Esophagus squamous epithelium (tissue), 5 donors: ENCODE data around the gene RPL32. TPM values are rescaled to one million over a fixed set of nuclear protein-coding genes. Genes with fewer than 3 reads are reported as not detected.

ENCODE experiments used
- DNase-seq: peaks from one replicate; lab custom pipeline; 2025; lab: John Stamatoyannopoulos, UW
- H3K27ac ChIP-seq, 4 donors: fragments of 200-600 bp; sonication (generic); one replicate each; pipeline ENCODE4 v1.5.1; 2016 to 2019; ENCODE audit warnings: mild to moderate bottlenecking in 1 of 4
- H3K27me3 ChIP-seq, 4 donors: fragments of 200-600 bp; sonication (generic); 1 replicate in 3 of 4; 2 replicates in 1 of 4; pipeline versions ENCODE4 v1.5.1 to v1.6.0; 2017 to 2021; ENCODE audit warnings: antibody characterized with exemption in 1 of 4
- H3K36me3 ChIP-seq, 3 donors: fragments of 200-600 bp; sonication (generic); one replicate each; pipeline ENCODE4 v1.5.1; 2016 to 2019
- H3K4me1 ChIP-seq, 3 donors: fragments of 200-600 bp; sonication (generic); one replicate each; pipeline ENCODE4 v1.5.1; 2017 to 2019
- H3K4me3 ChIP-seq, 4 donors: fragments of 200-600 bp; sonication (generic); 1 replicate in 3 of 4; 2 replicates in 1 of 4; pipeline ENCODE4 v1.5.1; 2016 to 2019; ENCODE audit warnings: mild to moderate bottlenecking in 2 of 4, moderate library complexity in 1 of 4
- H3K9me3 ChIP-seq, 3 donors: fragments of 200-600 bp; sonication (generic); one replicate each; pipeline ENCODE4 v1.5.1; 2016 to 2019
- CTCF ChIP-seq, 6 experiments: fragments of 450-650 bp in 4 of 6; fragments of 200-600 bp in 2 of 6; sonication (generic) in 2 of 6; IDR thresholded peaks; one replicate each; pipeline ENCODE4 v1.5.1; 2016 to 2019; ENCODE audit warnings: antibody characterized with exemption in 6 of 6, mild to moderate bottlenecking in 4 of 6, moderate library complexity in 4 of 6
- POLR2A ChIP-seq, 4 donors: fragments of 450-650 bp; IDR thresholded peaks; one replicate each; pipeline ENCODE4 v1.6.1; 2017; ENCODE audit warnings: antibody characterized with exemption in 4 of 4, mild to moderate bottlenecking in 4 of 4, moderate library complexity in 3 of 4
- WGBS, 2 donors: methylation state at CpG; one replicate each; pipeline ENCODE4 v1.1.5; 2018; 5-methylcytosine and 5-hydroxymethylcytosine counted together
- intact Hi-C: fragments of 100-400 bp; cut with DNase I; formaldehyde crosslinking; loops from one replicate; pipeline ENCODE4 v1.15.0; 2022
- total RNA-seq, 4 donors: library from RNA; depleted of rRNA; stranded (reverse); fragments of >200 nt; gene quantifications; one replicate each; pipeline ENCODE4 v1.1.0, GENCODE V29; 2016
- donor health status: DM: yes; HTN: yes; CAD: no.

The RPL32 gene
- total RNA-seq, 4 donors from 2014 or later = 657 to 937 (median 873) TPM

DNA sequence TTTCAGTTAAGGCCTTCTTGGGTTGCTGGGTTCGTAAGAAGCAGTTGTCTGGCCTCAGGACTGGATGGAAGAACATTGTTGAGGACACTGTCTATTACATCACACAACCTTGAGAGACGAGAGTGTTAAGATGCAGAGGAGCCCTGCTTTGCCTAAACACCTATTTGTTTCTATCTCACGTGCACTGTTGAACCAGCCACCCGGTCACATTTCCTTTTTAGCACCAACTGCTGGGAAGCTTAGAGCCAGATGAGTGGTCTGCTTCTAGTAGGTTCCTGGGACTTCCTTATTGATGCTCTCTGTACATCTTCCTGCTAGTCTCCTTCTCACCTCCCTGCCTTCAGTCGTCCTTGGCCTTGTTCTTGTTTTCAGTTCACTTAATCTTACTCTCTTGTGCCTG lies 22.6 kb downstream of the RPL32 start:
- TF ChIP-seq CTCF (IDR thresholded peaks at IDR 0.05) = no peak
- no peak for TF ChIP-seq POLR2A (IDR thresholded peaks at IDR 0.05)
- 78 to 86% methylated on average over 5 of the region's 5 CpGs for WGBS, 2 donors
- no peak for DNase-seq
- peaks cover 0 to 4% (median 0%) of the 10 kb centered on the region in 3 donors for H3K4me1 ChIP-seq
- H3K36me3 ChIP-seq = peaks cover 0 to 34% (median 0%) of the 10 kb centered on the region in 3 donors
- intact Hi-C loops = no loop called here
- H3K9me3 ChIP-seq = no peaks in the 10 kb centered on the region
- H3K4me3 ChIP-seq = no peak overlapping the region
- H3K27ac ChIP-seq = no peak overlapping the region
- no peaks in the 10 kb centered on the region for H3K27me3 ChIP-seq

DNA sequence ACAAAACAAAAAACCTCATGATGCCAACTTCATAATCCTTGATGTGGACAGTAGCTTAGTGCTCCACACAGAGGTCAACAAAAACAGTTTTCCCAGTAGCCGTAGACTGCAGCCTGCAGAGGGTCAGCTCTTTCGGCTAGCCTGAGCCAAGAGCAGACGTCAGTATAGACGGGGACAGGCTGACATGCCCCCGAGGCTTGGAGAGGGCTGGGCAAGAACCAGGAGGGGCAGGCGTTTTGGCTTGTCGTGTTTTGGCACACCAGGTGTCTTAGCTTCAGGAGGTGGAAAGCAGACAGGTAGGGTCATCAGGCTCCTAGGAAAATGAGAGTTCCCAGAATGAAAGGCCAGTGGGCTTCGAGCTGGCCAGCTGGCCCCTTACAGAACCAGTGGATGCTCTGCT lies 23.1 kb downstream of the RPL32 start:
- no peak for DNase-seq
- H3K27me3 ChIP-seq = no peaks in the 10 kb centered on the region
- H3K9me3 ChIP-seq = no peaks in the 10 kb centered on the region
- peaks cover 0 to 4% (median 0%) of the 10 kb centered on the region in 3 donors for H3K4me1 ChIP-seq
- H3K4me3 ChIP-seq = no peak overlapping the region
- TF ChIP-seq CTCF (IDR thresholded peaks at IDR 0.05) (no peak), POLR2A (IDR thresholded peaks at IDR 0.05) (no peak)
- peaks cover 0 to 39% (median 0%) of the 10 kb centered on the region in 3 donors for H3K36me3 ChIP-seq
- H3K27ac ChIP-seq = no peak overlapping the region
- 49 to 80% methylated on average over 5 to 8 of the region's 8 CpGs for WGBS, 2 donors
- intact Hi-C loops = no loop called here

DNA sequence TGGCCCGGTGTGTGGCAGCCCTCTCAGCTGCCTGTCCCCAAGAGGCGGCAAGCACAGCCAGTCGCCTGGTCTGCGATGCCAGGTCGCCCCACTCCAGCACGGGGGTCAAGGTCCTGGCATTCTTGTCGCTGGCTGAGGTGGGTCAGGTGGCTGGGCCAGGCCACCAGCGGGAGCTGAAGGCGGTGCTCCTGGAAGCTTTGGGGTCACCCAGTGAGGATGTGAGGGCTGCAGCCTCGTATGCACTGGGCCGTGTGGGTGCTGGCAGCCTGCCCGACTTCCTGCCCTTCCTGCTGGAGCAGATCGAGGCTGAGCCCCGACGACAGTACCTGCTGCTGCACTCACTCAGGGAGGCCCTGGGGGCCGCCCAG lies 24.0 kb downstream of the RPL32 start:
- no peak for TF ChIP-seq CTCF (IDR thresholded peaks at IDR 0.05)
- TF ChIP-seq POLR2A (IDR thresholded peaks at IDR 0.05) = no peak
- intact Hi-C loops = no loop called here
- Histone ChIP-seq H3K36me3 (peaks cover 0 to 41% (median 0%) of the 10 kb centered on the region in 3 donors), H3K27ac (no peak overlapping the region), H3K9me3 (no peaks in the 10 kb centered on the region), H3K4me1 (peaks cover 0 to 4% (median 0%) of the 10 kb centered on the region in 3 donors), H3K27me3 (no peaks in the 10 kb centered on the region), H3K4me3 (no peak overlapping the region)
- no CpG with 5 or more reads among the region's 16 CpGs for WGBS, 2 donors
- DNase-seq = no peak

DNA sequence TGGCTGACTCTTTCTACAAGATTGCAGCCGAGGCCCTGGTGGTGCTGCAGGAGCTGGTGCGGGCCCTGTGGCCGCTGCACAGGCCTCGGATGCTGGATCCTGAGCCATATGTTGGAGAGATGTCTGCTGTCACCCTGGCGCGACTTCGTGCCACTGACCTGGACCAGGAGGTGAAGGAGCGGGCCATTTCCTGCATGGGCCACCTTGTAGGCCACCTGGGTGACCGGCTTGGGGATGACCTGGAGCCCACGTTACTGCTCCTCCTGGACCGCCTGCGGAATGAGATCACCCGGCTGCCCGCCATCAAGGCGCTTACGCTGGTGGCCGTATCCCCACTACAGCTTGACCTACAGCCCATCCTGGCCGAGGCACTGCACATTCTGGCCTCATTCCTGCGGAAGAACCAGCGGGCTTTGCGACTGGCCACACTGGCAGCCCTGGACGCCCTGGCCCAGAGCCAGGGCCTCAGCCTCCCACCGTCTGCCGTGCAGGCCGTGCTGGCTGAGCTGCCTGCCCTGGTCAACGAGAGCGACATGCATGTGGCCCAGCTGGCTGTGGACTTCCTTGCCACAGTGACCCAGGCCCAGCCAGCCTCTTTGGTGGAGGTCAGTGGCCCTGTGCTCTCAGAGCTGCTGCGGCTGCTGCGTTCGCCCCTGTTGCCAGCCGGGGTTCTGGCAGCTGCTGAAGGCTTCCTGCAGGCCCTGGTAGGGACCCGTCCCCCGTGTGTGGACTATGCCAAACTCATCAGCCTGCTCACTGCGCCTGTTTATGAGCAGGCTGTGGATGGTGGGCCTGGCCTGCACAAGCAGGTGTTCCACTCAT lies 24.6 kb downstream of the RPL32 start:
- Histone ChIP-seq H3K4me1 (peaks cover 0 to 4% (median 0%) of the 10 kb centered on the region in 3 donors), H3K27me3 (no peaks in the 10 kb centered on the region), H3K27ac (no peak overlapping the region), H3K9me3 (no peaks in the 10 kb centered on the region), H3K4me3 (no peak overlapping the region), H3K36me3 (peaks cover 0 to 41% (median 0%) of the 10 kb centered on the region in 3 donors)
- DNase-seq = no peak
- intact Hi-C loops = no loop called here
- whole genome bisulfite sequencing, 2 donors = 86 to 100% methylated on average over 7 to 12 of the region's 34 CpGs
- TF ChIP-seq POLR2A (IDR thresholded peaks at IDR 0.05) = no peak
- no peak for TF ChIP-seq CTCF (IDR thresholded peaks at IDR 0.05)

- Histone ChIP-seq H3K27ac (no peak overlapping the region), H3K27me3 (no peaks in the 10 kb centered on the region), H3K4me1 (peaks cover 0 to 10% (median 3%) of the 10 kb centered on the region in 3 donors), H3K4me3 (no peak overlapping the region), H3K36me3 (peaks cover 0 to 41% (median 0%) of the 10 kb centered on the region in 3 donors), H3K9me3 (no peaks in the 10 kb centered on the region)
- TF ChIP-seq POLR2A (IDR thresholded peaks at IDR 0.05) (no peak), CTCF (IDR thresholded peaks at IDR 0.05) (no peak)
- DNase-seq = no peak
- WGBS, 2 donors = 83% methylated on average over 1 of the region's 9 CpGs; no CpG with 5 or more reads in 1 of the 2 donors
- intact Hi-C loops = no loop called here
These were observed 25.6 kb downstream of the RPL32 start for GRCh38 chr3:12815719-12816118.
